Sigmoid colon (tissue), 7 donors: ENCODE data around the gene DHCR7. TPM values are rescaled to one million over a fixed set of nuclear protein-coding genes. Genes with fewer than 3 reads are reported as not detected.
"Not testable (repeated sequence)": the region's sequence is repeated elsewhere in the genome, so short reads cannot be mapped to it uniquely, and the experiment has no call there.

ENCODE experiments used
- DNase-seq: peaks from one replicate; pipeline ENCODE4 v3.0.0-alpha.2; 2019
- H3K27ac ChIP-seq, 4 donors: fragments of 200-600 bp; sonication (generic); one replicate each; pipeline ENCODE4 v1.5.1; 2016 to 2019; ENCODE audit warnings: mild to moderate bottlenecking in 1 of 4
- H3K27me3 ChIP-seq, 3 donors: fragments of 200-600 bp; sonication (generic); one replicate each; pipeline ENCODE4 v1.5.1; 2019; ENCODE audit warnings: mild to moderate bottlenecking in 1 of 3
- H3K36me3 ChIP-seq, 4 donors: fragments of 200-600 bp; sonication (generic); one replicate each; pipeline ENCODE4 v1.5.1; 2016 to 2019
- H3K4me1 ChIP-seq, 4 donors: fragments of 200-600 bp; sonication (generic); one replicate each; pipeline ENCODE4 v1.5.1; 2017 to 2019
- H3K4me3 ChIP-seq, 4 donors: fragments of 200-600 bp; sonication (generic); one replicate each; pipeline ENCODE4 v1.5.1; 2017 to 2019; ENCODE audit warnings: mild to moderate bottlenecking in 2 of 4, moderate library complexity in 1 of 4
- H3K9me3 ChIP-seq, 4 donors: fragments of 200-600 bp in 3 of 4; sonication (generic) in 3 of 4; one replicate each; pipeline versions ENCODE4 v1.5.1 to v1.6.1; 2013 to 2019
- CTCF ChIP-seq, 4 experiments: fragments of 450-650 bp in 3 of 4; fragments of 200-600 bp in 1 of 4; IDR thresholded peaks; one replicate each; pipeline ENCODE4 v1.5.1; 2016 to 2019; ENCODE audit warnings: antibody characterized with exemption in 4 of 4, mild to moderate bottlenecking in 3 of 4, moderate library complexity in 2 of 4
- EP300 ChIP-seq, 4 donors: sonication (generic); formaldehyde crosslinking; IDR thresholded peaks; one replicate each; pipeline ENCODE4 v1.6.1; 2017; ENCODE audit warnings: antibody characterized with exemption in 4 of 4
- POLR2A ChIP-seq, 2 donors: fragments of 450-650 bp; IDR thresholded peaks; one replicate each; pipeline ENCODE4 v1.6.1; 2016; ENCODE audit warnings: antibody characterized with exemption in 2 of 2, mild to moderate bottlenecking in 2 of 2, moderate library complexity in 2 of 2
- POLR2AphosphoS5 ChIP-seq, 4 donors: sonication (generic); formaldehyde crosslinking; IDR thresholded peaks; one replicate each; pipeline ENCODE4 v1.6.1; 2017; ENCODE audit warnings: antibody characterized with exemption in 4 of 4
- WGBS, 2 donors: extraction: QIAGEN DNeasy Blood & Tissue Kit; methylation state at CpG; one replicate each; pipeline ENCODE4 v1.1.7; 2013; 5-methylcytosine and 5-hydroxymethylcytosine counted together
- intact Hi-C: fragments of 100-400 bp; cut with DNase I; formaldehyde crosslinking; loops from one replicate; pipeline ENCODE4 v1.15.1; 2023
- polyA plus RNA-seq, 3 donors: library from polyadenylated mRNA; stranded (reverse); fragments of 200-250 nt; gene quantifications; one replicate each; pipeline ENCODE4 v1.2.3, GENCODE V29; 2013
- total RNA-seq, 4 donors: library from RNA; depleted of rRNA; stranded (reverse); fragments of >200 nt; gene quantifications; one replicate each; pipeline ENCODE4 v1.1.0, GENCODE V29; 2016
- donor health status: healthy with polysubstance abuse.
- donor health status: Bipolar disorder and iron deficiency.
- donor health status: healthy.

DHCR7 gene
- total and polyA plus RNA-seq, 7 donors, result 2.4 to 54.2 (median 6.0) TPM

- no peak for DNase-seq
- Histone ChIP-seq H3K27me3 (no peaks in the 10 kb centered on the region), H3K4me3 (no peak overlapping the region), H3K27ac (peak overlapping the region in 1 of 4 donors; percentile 14), H3K4me1 (no peaks in the 10 kb centered on the region), H3K36me3 (no peaks in the 10 kb centered on the region), H3K9me3 (peaks cover 0 to 2% (median 0%) of the 10 kb centered on the region in 4 donors)
- no peak for TF ChIP-seq POLR2A (IDR thresholded peaks at IDR 0.05)
- no peak for TF ChIP-seq CTCF (IDR thresholded peaks at IDR 0.05)
- no peak for TF ChIP-seq POLR2AphosphoS5 (IDR thresholded peaks at IDR 0.05)
- TF ChIP-seq EP300 (IDR thresholded peaks at IDR 0.05), result no peak
- intact Hi-C loops, result no loop called here
- WGBS, 2 donors, result 73 to 82% methylated on average over 7 of the region's 7 CpGs
Measured at GRCh38 chr11:71428861-71429435, 19.2 kb downstream of the DHCR7 start.

- no peaks in the 10 kb centered on the region for H3K4me1 ChIP-seq
- no peak for DNase-seq
- no peak overlapping the region for H3K27ac ChIP-seq
- H3K9me3 ChIP-seq, result peaks cover 0 to 2% (median 0%) of the 10 kb centered on the region in 4 donors
- intact Hi-C loops, result no loop called here
- no peaks in the 10 kb centered on the region for H3K36me3 ChIP-seq
- no peak overlapping the region for H3K4me3 ChIP-seq
- TF ChIP-seq POLR2A (IDR thresholded peaks at IDR 0.05) (no peak), POLR2AphosphoS5 (IDR thresholded peaks at IDR 0.05) (no peak), CTCF (IDR thresholded peaks at IDR 0.05) (no peak), EP300 (IDR thresholded peaks at IDR 0.05) (no peak)
- peaks cover 0 to 4% (median 0%) of the 10 kb centered on the region in 3 donors for H3K27me3 ChIP-seq
- WGBS, 2 donors, result 96 to 97% methylated on average over 3 of the region's 3 CpGs
Measured at GRCh38 chr11:71426413-71426812, 21.8 kb downstream of the DHCR7 start.

- Histone ChIP-seq H3K27ac (no peak overlapping the region), H3K9me3 (peaks cover 0 to 2% (median 0%) of the 10 kb centered on the region in 4 donors), H3K4me1 (no peaks in the 10 kb centered on the region), H3K4me3 (no peak overlapping the region), H3K36me3 (no peaks in the 10 kb centered on the region), H3K27me3 (peaks cover 0 to 4% (median 0%) of the 10 kb centered on the region in 3 donors)
- WGBS, 2 donors, result 62 to 70% methylated on average over 4 of the region's 4 CpGs
- no peak for DNase-seq
- intact Hi-C loops, result no loop called here
- TF ChIP-seq POLR2AphosphoS5 (IDR thresholded peaks at IDR 0.05) (no peak), CTCF (IDR thresholded peaks at IDR 0.05) (no peak), POLR2A (IDR thresholded peaks at IDR 0.05) (no peak), EP300 (IDR thresholded peaks at IDR 0.05) (no peak)
Measured at GRCh38 chr11:71425860-71426259, 22.3 kb downstream of the DHCR7 start.

- Histone ChIP-seq H3K4me3 (no peak overlapping the region), H3K36me3 (no peaks in the 10 kb centered on the region), H3K27ac (no peak overlapping the region), H3K27me3 (peaks cover 0 to 4% (median 0%) of the 10 kb centered on the region in 3 donors), H3K9me3 (peaks cover 0 to 2% (median 0%) of the 10 kb centered on the region in 4 donors), H3K4me1 (no peaks in the 10 kb centered on the region)
- 90 to 93% methylated on average over 2 of the region's 2 CpGs for WGBS, 2 donors
- TF ChIP-seq POLR2AphosphoS5 (IDR thresholded peaks at IDR 0.05), result no peak
- TF ChIP-seq POLR2A (IDR thresholded peaks at IDR 0.05), result no peak
- intact Hi-C loops, result no loop called here
- no peak for DNase-seq
Measured at GRCh38 chr11:71425409-71425808, 22.8 kb downstream of the DHCR7 start.

- TF ChIP-seq CTCF (IDR thresholded peaks at IDR 0.05) (no peak), POLR2AphosphoS5 (IDR thresholded peaks at IDR 0.05) (no peak), POLR2A (IDR thresholded peaks at IDR 0.05) (no peak), EP300 (IDR thresholded peaks at IDR 0.05) (no peak)
- Histone ChIP-seq H3K27ac (no peak overlapping the region), H3K27me3 (peaks cover 0 to 4% (median 0%) of the 10 kb centered on the region in 3 donors), H3K9me3 (peaks cover 0 to 2% (median 0%) of the 10 kb centered on the region in 4 donors), H3K4me3 (no peak overlapping the region), H3K36me3 (no peaks in the 10 kb centered on the region), H3K4me1 (no peaks in the 10 kb centered on the region)
- DNase-seq, result no peak
- intact Hi-C loops, result no loop called here
- WGBS, 2 donors, result 67 to 78% methylated on average over 7 of the region's 7 CpGs
Measured at GRCh38 chr11:71423181-71423790, 24.9 kb downstream of the DHCR7 start.

- H3K36me3 ChIP-seq, H3K4me1 ChIP-seq, intact Hi-C loops, DNase-seq, H3K4me3 ChIP-seq, H3K27me3 ChIP-seq, H3K9me3 ChIP-seq, H3K27ac ChIP-seq: not testable (repeated sequence)
- 96 to 97% methylated on average over 3 of the region's 3 CpGs for WGBS, 2 donors
Measured at GRCh38 chr11:71422318-71422717, 25.9 kb downstream of the DHCR7 start.
